GM19328 (cell line): ENCODE results near the gene PBX1.

Experiments used
- ATAC-seq: cut with Tn5 transposase; IDR thresholded peaks from one replicate; pipeline ENCODE4 v1.9.1; 2021; ENCODE audit warnings: mild to moderate bottlenecking, moderate library complexity; ENCODE audit not compliant: unreplicated experiment

PBX1 gene

DNA sequence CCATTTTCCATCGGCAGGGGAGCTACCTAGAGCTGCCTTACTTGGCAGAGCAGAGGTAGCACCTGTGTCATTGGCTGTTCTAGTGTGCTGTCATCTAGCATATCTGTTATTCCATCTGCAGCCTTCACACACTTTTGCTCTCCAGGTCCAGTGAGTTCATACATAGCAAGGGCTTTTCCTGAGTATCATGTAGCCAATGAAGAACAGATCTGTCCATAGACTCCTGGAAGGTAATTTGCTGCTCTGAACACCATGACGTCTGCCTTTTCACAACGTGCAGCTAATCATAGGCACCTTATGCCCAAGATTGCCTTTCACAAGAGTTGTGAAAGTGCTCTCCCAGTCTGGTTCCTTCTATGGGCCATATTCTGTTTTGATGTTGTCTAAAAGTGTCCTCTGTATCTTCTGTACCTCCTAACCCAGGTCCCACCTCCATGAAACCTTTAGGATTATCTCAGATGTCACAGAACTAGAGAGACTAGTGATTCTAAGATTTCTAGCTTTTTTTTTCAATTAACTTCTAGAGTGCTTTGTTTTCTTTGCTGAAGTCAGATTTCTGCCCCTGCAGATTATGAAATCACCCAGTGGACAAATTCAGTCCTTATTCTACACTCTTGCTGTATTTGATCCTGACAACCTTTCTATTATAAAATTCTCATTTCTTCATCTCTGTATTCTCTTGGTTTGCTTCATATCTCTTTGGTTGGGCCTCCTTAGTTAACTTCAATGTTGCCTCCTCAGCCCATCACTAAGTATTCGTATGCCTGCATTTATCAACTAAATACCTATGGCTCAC, 134.8 kb downstream of the PBX1 start:
- ATAC-seq, result no peak

- no peak for ATAC-seq
These were observed 135.5 kb downstream of the PBX1 start for GRCh38 chr1:164694505-164694904.

GRCh38 chr1:164695956-164696665, 137.1 kb downstream of the PBX1 start:
- ATAC-seq, result no peak

- ATAC-seq, result no peak
These were observed 141.0 kb downstream of the PBX1 start for GRCh38 chr1:164699815-164700491.

DNA sequence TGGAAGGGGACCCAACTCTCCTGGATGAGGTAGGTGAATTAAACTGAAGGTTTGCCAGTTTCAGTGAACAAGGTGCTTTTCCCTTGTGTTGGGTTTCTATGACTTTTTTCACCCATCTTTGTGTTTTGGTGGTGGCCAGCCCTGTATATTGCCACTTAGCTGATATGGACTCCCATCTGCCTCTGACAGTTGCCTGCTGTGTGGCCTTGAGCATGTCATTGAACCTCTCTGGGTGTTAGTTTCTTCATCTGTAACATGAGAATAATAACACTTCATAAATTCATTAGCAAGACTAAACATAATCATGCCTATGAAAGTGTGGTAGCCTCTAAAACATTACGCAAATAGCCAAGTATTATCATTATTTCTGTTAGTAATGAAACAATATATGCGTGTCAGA, 141.7 kb downstream of the PBX1 start:
- ATAC-seq, result no peak

- no peak for ATAC-seq
These were observed 142.3 kb downstream of the PBX1 start for GRCh38 chr1:164701189-164701761.

- no peak for ATAC-seq
These were observed 143.2 kb downstream of the PBX1 start for GRCh38 chr1:164702216-164702615.

GRCh38 chr1:164702664-164703063, 143.7 kb downstream of the PBX1 start:
- ATAC-seq, result no peak

- no peak for ATAC-seq
These were observed 144.5 kb downstream of the PBX1 start for GRCh38 chr1:164703463-164703862.

DNA sequence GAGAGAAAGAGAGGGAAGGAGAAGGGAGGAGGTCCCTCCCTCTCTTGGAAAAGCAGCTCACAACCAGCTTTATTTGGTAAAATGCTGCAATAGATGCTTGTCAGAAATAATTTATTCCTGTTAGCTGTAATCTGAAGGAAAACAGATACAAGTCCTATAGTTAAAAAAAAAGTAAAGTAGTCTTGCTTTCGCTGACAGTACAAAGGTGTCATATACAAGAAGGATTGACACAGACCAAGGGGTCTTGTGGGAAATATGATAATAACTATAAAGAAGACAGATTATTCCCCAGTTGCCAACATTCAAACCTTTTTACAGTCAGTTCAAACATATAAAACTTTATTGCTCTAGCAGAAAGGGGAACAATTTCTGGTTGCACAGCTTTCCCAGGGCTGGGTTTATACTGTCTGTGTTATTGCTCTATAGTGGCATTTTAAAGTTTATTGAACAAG, 145.0 kb downstream of the PBX1 start:
- ATAC-seq, result no peak

DNA sequence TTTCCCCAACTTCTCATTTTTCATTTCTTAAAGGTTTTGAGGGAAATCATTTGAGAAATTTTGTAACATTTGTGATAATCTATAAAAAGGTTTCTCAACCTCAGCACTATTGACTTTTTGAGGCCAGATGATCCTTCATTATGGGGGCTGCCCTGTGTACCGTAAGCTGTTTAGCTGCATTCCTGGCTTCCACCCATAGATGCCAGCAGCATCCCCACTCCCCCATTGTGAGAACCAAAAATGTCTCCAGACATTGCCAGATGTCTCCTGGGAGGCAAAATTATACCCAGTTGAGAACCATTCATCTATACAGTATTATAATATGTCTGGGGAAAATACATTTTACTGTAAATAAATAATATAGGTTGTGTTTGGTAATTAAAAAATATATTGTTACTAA, 146.0 kb downstream of the PBX1 start:
- ATAC-seq, result no peak

- ATAC-seq, result no peak
These were observed 147.6 kb downstream of the PBX1 start for GRCh38 chr1:164706606-164706987.

DNA sequence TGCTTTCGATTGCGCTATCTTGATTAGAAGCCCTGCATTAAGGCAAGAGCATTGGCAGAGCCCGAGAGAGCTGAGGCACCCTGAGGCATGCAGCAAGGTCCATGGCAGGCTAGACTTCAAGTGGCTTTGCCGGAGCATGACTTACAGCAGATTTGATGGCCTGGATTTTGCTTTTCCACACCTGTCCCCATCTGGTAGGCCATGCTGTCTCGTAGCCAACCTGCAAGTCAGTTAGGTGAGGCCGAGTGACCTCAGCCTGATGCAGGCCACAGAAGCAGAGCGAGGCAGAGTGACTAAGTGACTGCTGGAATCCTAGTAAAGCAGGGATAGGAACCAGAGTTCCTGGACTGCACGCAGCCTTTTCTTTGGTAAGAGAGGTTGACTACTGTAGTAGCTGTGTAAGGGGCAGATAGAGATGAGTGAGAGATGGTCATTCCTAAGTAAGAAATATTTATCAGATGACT, 148.9 kb downstream of the PBX1 start:
- no peak for ATAC-seq

DNA sequence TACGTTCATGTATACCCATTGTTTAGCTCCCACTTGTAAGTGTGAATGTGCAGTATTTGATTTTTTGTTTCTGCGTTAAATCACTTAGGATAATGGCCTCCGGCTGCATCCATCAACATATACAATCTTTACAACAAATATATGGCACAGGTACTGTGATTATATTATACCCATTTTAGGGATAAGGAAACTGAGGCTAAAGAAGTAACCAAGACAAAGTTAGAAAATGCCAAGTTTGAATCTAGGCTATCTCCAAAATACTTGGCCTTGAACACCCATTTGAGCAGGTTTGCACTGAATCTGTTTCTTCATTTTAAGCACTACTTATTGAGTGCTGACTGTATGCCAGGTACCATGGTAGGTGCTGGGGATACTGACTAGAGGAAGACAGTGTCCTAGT, 149.6 kb downstream of the PBX1 start:
- no peak for ATAC-seq

DNA sequence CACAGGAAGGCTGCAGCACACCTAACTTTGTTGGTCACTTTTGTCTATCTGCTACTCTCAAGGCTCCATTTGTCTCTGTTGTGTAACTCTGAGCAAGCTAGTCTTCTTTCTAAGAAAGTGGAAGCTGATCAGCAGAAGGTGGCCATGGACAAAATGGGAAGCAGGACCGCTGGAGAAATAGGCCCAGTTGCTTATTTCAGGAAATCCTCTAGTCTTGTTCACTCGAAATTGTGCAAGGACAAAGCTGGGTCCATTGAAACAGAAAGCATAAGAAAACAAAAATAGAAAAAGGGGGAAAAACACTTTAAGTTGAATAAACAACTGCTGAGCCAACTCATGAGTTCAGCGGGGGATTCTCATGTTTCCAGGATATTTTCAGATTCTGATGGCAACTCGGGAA, 150.1 kb downstream of the PBX1 start:
- ATAC-seq, result no peak

DNA sequence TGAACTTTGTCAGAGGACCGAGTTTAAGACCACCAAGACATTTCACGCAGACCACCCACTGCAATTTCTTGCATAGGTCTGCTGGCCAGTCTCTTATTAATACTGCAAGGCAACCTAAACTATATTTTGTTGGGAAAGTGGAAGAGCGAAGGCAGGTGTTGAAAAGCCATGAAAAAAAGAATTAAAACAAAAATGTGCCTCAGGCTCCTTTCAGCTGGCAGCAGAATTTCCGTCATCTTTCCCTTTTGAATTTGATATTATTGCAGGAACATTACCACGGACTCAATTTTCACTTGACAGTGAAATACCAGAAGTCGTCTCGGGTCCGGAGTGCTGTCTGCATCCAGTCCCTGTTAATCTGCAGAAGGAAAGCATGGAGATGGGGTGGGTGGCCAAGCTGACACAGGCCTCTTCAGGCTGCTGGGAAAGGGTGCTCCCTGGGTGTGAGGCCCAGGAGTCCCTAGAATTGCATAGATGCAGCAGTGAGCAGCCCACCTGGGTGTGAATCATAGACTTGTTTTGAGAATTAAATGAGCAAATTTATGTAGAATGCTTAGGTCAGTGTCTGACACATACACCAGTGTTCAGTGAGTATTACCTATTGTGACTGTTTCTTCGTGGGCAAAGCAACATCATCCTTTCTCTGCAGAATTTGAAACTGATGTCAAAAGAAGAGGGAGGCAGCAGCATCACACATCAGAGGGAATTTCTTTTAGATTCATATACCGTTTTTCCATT, 150.7 kb downstream of the PBX1 start:
- ATAC-seq, result no peak

GRCh38 chr1:164712131-164713036, 153.4 kb downstream of the PBX1 start:
- no peak for ATAC-seq

DNA sequence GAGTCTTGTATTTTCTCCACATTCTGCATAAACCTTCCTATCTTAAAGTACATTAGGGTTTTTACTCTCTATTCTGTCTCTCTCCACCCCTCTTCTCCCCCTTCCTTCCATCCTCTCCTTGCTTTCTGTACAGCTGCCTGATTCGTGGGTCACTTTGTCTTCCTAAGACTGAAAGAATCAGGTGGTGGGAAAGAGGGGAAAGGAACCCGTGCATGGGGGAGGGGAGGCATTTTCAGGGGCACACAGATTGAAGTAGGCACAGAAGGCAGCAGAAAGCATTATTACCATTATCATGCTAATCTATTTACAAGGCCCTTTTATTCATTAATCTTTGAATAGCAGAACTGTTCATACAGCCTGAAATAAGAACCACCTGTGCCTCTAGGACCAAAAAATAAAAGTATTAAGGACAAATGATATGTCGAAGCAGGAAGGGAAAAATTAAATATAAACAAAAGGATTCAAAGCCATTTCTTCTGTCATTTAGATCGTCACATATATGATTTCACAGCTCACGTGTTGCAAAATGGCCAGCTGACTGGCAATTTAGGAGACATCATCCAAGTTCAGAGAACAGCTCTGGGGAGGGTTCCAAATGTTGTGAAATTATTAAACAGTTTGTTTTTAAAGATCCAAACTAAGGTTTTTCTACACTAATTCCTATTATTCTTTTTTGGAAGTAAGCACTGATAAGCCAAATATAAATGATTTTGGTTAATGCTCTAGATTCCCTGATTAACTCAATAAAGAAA, 154.6 kb downstream of the PBX1 start:
- no peak for ATAC-seq
